Erythroblast (primary cell): Measurements from ENCODE around the gene SLC43A1.

ENCODE experiments used
- GATA1 ChIP-seq: IDR thresholded peaks from 2 replicates; pipeline ENCODE4 v1.6.1; 2011; ENCODE audit warnings: low read depth, mild to moderate bottlenecking, control low read depth, low read length, moderate library complexity
- POLR2A ChIP-seq: IDR thresholded peaks from 2 replicates; pipeline ENCODE4 v1.6.1; 2011; ENCODE audit warnings: mild to moderate bottlenecking, low read length

- no peak for TF ChIP-seq POLR2A
- no peak for TF ChIP-seq GATA1
Measured at GRCh38 chr11:57556041-57556440, 40.5 kb upstream of the SLC43A1 start.
